ENCODE measurements around the gene MAPK8IP3.
A peak's percentile ranks its signal among the peaks of the same experiment; 100 is the strongest.
"Not testable (repeated sequence)": the region's sequence is repeated elsewhere in the genome, so short reads cannot be mapped to it uniquely, and the experiment has no call there.

The MAPK8IP3 gene

GRCh38 chr16:1710811-1711507 is 5.0 kb downstream of the MAPK8IP3 start:
- DNase-seq, result no peak

DNA sequence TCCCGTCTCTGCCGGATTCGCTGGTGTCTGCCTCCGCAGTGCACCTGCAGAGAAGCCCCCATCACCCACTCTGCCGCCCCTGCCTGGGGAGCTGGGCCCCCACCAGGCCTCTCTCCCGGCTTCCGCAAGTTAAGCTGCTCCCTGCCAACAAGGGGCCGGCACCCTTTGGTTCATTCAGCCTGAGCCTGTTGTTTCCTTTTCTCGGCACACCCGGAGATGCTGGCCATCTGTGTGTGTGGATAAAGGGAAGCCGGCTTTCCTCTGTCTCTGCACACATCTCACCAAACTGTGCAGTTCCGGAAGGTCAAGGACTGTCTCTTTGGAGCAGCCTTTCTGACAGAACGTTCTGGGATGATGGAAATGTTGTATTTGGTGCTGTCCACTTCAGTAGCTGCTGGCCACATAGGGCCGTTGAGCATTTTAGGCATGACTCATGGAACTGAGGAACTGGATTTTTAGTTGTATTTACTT is 6.8 kb downstream of the MAPK8IP3 start:
- no peak for DNase-seq

DNA sequence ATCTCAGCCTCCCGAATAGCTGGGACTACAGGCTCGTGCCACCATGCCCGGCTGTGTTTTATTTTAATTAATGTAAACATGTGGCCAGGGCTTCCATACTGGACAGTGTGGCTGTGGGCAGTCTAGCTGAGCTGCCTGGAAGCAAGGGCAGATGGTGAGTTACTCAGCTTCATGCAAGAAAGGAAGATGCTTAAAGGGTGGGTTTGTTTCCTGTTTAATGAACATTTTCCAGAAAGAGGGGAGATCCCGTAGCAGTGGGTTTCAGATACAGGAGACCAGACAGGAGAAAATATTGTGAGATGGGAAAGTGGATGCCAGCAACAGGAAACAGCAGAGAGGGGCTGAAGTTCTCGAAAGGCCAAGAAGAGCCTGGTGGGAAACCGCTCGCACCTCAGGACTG is 7.3 kb downstream of the MAPK8IP3 start:
- no peak for DNase-seq

DNA sequence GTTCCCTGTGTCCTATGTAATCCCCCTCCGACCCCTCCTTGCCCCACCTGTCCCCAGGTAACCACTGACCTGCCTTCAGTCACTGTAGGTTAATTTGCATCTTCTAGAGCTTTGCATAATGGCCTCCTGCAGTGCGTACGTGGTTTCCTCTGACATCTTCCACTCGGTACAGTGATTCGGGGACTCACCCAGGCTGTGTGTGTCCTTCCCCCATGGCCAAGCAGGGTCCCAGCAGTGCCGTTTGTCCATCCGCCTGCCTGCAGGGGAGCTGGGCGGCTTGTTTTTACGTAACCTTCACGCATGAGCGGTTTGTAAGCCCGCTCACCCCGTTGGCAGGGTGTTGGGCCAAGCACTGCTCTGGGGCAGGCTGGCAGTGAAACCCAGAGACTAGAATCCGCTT is 7.9 kb downstream of the MAPK8IP3 start:
- DNase-seq, result no peak

- DNase-seq, result no peak
Observed at GRCh38 chr16:1715220-1715619, 9.2 kb downstream of the MAPK8IP3 start.

DNA sequence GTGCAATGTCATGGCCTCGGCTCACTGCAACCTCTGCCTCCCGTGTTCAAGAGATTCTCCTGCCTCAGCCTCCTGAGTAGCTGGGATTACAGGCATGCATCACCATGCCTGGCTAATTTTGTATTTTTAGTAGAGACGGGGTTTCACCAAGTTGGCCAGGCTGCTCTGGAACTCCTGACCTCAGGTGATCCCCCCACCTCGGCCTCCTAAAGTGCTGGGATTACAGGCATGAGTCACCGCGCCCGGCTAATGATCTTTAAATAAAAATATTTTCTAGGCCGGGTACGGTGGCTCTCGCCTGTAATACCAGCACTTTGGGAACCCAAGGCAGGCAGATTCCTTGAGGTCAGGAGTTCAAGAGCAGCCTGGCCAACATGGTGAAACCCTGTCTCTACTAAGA is 12.2 kb downstream of the MAPK8IP3 start:
- DNase-seq, result not testable (repeated sequence)

GRCh38 chr16:1719559-1720229 is 13.7 kb downstream of the MAPK8IP3 start:
- DNase-seq, result peak in 1 of 2 experiments; percentile 3

GRCh38 chr16:1721372-1721771 is 15.4 kb downstream of the MAPK8IP3 start:
- DNase-seq, result no peak

DNA sequence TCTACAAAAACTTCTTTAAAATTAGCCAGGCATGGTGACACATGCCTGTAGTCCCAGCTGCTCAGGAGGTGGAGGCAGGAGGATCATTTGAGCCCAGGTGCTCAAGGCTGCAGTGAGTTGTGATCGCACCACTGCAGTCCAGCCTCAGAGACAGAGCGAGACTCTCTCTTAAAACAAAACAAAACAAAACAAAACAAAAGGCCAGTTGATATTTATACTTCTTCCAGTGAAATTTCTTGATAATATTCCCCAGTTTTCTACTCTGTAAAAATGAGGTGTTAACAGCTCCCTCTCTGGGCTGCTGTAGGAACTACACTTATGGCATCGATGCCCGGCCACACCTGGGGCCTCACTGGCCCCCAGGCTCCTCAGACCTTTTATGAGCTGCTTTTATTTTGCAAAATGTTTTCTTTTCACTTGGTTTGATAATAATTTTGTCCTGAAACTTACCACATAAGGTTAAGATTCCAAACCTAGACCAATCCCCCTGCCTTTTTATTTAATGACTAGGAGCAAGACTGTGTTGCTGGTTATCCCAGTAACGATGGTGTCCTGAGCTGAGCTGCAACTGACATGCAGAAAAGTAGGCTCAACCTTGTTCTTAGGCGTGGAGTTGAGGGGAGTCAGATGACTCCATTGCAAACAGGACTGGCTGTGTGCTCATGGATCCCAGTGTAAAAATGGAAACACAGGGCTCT is 17.6 kb downstream of the MAPK8IP3 start:
- DNase-seq, result peak in 1 of 2 experiments; percentile 22

GRCh38 chr16:1724491-1724890 is 18.5 kb downstream of the MAPK8IP3 start:
- no peak for DNase-seq

- DNase-seq, result no peak
Observed at GRCh38 chr16:1726661-1727502, 20.9 kb downstream of the MAPK8IP3 start.

GRCh38 chr16:1727651-1728624 is 21.9 kb downstream of the MAPK8IP3 start:
- no peak for DNase-seq

DNA sequence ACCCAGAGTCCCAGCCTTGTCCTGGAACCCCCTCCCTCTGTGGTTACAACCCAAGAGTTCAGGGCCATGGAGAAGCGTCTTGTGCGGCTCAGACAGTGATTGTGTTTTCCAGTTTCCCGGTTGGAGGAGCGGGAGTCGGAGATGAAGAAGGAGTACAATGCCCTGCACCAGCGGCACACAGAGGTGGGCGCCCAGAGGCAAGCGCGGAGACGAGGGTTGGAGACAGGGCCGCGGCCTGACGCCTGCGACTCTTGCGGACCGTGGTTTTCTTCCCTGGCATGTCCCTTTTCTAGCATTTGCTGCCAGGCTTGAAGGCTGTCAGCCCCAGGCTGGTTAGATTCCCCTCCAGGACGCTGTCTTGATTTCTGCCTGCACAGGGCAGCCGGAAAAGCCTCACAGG is 23.0 kb downstream of the MAPK8IP3 start:
- DNase-seq, result no peak

- no peak for DNase-seq
Observed at GRCh38 chr16:1729445-1729844, 23.4 kb downstream of the MAPK8IP3 start.

DNA sequence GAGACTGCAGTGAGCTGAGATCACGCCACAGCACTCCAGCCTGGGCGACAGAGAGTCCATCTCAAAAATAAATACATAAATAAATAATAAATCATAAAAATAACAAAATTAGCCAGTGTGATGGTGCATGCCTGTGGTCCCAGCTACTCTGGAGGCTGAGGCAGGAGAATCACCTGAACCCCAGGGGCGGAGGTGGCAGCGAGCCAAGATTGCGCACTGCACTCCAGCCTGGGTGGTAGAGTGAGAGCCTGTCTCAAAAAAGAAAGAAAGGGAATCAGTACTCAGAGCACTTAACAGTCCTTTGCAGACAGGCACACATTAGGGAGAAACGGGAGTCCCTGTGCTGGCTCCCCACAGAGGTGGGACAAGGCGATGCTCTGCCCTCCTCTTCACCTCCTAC is 25.1 kb downstream of the MAPK8IP3 start:
- no peak for DNase-seq

- DNase-seq, result no peak
Observed at GRCh38 chr16:1731603-1732002, 25.6 kb downstream of the MAPK8IP3 start.

GRCh38 chr16:1732071-1732470 is 26.1 kb downstream of the MAPK8IP3 start:
- DNase-seq, result no peak

DNA sequence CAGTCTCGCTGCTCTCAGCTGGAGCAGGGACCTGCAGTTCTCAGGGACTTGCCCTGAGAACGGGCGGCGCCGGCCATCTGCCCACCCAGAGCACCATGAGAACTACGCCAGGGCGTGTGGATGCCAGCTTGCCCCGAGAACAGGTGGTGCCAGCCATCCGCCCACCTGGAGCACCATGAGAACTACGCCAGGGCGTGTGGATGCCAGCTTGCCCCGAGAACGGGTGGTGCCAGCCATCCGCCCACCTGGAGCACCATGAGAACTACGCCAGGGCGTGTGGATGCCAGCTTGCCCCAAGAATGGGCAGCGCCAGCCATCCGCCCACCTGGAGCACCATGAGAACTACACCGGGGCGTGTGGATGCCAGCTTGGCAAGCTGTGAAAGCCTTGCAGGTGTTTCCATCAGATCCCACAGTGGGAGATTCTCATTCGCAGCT is 26.6 kb downstream of the MAPK8IP3 start:
- not testable (repeated sequence) for DNase-seq

DNA sequence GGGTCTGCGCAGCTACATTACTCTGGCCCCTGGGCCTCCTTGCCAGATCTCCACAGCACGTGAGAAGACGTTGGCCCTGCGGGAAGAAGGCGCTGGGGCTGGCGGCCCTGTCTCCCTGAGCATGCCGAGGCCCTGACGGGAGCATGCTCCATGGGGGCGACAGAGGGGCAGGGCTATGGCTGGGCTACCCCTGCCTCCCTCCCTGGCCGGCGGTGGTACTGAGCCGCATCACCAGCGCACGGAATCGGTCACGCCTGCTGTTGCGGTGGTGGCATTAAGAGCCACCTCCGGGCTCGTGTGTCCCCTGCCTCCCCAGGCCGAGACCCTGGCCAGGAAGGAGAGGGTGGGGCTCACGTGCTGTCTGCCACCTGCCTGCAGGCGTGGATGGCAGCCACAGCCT is 28.1 kb downstream of the MAPK8IP3 start:
- no peak for DNase-seq

DNA sequence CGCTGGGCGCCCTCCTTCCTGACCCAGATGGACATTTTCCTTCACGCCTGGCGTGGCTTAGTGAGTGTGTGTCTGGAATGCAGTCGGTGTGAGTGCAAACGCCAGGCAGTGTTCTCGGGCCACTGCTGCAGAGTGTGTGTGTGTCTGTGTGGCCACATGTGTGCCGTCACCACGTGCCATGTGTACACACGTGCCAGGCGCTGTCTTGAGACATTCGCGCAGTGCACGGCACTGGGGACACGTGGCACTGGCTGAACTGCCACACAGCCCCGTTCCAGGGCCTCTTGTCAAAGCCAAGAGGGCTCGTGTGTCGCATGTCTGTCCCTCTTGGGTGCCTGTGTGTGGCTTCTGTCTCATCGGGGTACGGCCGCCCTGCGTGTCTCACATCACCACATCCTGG is 28.8 kb downstream of the MAPK8IP3 start:
- no peak for DNase-seq

DNA sequence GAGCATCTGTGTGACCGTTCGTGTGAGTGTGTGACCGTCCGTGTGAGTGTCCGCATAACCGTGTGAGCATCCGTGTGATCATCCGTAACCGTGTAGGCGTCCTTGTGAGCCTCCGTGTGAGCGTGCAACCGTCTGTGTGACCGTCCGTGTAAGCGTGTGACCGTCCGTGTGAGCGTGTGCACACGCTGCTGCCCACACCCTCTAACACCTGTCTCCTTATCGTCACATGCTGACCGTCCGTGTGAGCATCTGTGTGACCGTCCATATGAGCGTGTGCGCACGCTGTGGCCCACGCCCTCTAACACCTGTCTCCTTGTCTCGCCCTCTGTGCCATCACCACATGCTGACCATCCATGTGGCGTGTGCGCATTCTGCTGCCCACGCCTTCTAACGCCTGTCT is 34.2 kb downstream of the MAPK8IP3 start:
- DNase-seq, result no peak
